Measurements from ENCODE around the gene ZBTB7B.

GRCh38 chr1:155061381-155062150 lies 59.0 kb downstream of the ZBTB7B start:
- TF ChIP-seq CTCF (IDR thresholded peaks at IDR 0.05): peak; percentile 94 to 100 (median 98)
- TF ChIP-seq POLR2A (IDR thresholded peaks at IDR 0.05): peak in 1 of 2 donors; percentile 12
